Stromal cell of bone marrow (primary cell): ENCODE measurements around the gene HOXB8.

Experiments
- DNase-seq: peaks from one replicate; pipeline ENCODE4 v3.0.0-alpha.2; 2012; ENCODE audit warnings: low read depth

HOXB8 gene

GRCh38 chr17:48615047-48615962, at the start of gene HOXB8:
TSS of gene HOXB8 (minus strand) at chr17:48615292. CDS start at chr17:48614704, 588 bp downstream.
- no peak for DNase-seq

DNA sequence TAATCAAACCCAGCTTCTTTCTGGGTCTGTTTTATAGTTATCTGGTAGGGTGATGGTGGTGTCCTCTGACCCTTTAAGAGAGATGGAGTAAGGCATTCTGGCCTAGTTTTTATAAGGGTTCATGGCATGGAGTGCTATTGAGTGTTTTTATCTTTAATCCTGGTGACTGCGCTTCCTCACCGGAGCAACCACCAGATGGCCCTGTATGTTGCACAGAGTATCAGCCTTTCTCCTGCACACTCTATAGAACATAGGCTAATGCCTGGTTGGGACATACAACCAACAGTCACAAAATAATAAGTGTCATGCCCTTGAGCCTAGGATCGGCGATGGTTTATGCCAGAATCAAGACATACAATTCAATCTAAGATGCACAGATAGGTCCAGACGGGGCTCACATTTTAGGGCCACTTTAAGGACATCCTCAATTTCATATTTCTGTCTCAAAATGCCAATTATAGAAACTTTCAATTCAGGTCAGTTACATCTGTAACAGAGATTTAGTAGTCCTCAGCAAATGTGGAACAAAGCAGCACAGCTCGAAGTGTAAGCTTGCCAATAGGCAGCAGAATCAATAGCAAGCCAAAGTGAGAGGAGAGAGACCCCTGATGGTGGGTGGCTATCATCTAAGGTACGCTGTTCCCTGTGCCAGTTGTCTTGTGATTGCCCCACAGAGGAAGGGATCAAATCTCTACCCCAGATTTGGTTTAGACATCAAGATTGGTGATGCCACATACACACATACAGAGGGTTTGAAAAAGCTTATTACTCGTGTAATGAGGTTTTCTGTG, 48.2 kb upstream of the HOXB8 start:
- DNase-seq = no peak

DNA sequence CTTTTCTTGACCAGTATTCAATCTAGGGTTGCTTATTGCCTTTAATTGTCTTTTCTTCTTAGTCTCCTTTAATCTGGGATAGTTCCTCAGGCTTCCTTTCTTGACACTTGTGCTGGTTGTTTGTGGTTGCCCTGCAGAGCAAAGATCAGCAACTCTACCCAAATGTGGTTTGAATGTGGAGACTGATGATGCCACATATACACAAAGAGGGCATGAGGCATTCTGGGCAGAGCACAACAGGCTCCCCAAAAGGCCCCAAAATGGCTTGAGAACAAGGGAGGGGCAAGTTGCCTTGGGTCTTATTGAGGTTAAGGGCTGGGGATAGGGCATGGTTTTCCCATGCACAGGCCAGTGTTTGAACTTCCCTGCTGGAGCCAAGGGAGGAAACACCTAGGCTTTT, 40.8 kb upstream of the HOXB8 start:
- no peak for DNase-seq

- no peak for DNase-seq
These were observed 34.6 kb upstream of the HOXB8 start for GRCh38 chr17:48649741-48650140.

DNA sequence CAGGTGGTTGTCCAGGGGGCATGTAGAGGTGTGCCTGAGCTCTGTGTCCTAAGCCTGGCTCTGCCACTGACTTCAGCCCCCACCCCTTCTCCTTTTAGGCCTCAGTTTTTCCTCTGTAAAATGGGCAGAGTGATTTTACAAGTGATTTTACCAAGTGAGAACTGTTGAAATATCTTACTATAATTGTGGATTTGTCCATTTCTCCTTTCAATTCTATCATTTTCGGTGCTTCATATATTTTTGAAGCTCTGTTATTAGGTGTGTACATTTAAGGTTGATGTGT, 32.8 kb upstream of the HOXB8 start:
- no peak for DNase-seq

DNA sequence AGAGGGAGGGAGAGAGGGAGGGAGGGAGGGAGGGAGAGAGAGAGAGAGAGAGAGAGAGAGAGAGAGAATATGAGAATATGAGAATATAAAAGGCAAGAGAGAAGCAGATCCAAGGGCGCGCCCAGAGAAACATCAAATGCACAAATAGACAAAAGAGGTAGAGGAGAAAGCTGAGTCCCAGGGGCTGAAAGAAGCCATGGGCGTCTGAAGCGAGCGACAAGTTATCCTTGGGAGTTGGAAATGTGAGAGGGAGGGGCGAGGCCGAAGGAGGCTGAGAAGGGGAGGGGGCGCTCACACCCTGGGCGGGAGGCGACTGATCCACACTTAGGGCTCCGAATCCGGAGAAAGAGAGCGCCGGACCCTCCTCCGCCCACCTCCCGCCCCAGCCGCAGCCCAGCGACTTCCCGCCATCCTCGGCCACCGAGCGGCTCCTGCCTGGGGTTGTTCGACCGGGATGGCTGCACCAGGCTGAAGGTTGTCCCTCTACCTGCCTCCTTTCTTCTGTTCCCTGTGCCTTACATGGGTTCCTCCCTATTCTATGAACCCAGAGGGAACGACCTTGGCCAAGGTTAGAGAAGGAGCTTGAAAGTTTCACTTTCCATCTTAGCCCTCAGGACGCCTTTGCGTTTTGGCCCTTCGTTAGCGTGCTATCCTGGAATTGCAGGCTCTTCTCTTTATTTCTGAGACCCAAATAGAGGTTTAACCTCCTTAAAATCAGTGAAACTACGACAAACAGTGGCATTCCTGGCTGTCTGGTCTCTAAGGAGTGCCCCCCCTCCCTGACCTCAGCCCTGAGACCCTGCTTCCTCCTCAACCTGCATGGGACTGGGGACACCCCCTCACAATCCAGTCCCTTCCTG, 32.2 kb upstream of the HOXB8 start:
- no peak for DNase-seq

DNA sequence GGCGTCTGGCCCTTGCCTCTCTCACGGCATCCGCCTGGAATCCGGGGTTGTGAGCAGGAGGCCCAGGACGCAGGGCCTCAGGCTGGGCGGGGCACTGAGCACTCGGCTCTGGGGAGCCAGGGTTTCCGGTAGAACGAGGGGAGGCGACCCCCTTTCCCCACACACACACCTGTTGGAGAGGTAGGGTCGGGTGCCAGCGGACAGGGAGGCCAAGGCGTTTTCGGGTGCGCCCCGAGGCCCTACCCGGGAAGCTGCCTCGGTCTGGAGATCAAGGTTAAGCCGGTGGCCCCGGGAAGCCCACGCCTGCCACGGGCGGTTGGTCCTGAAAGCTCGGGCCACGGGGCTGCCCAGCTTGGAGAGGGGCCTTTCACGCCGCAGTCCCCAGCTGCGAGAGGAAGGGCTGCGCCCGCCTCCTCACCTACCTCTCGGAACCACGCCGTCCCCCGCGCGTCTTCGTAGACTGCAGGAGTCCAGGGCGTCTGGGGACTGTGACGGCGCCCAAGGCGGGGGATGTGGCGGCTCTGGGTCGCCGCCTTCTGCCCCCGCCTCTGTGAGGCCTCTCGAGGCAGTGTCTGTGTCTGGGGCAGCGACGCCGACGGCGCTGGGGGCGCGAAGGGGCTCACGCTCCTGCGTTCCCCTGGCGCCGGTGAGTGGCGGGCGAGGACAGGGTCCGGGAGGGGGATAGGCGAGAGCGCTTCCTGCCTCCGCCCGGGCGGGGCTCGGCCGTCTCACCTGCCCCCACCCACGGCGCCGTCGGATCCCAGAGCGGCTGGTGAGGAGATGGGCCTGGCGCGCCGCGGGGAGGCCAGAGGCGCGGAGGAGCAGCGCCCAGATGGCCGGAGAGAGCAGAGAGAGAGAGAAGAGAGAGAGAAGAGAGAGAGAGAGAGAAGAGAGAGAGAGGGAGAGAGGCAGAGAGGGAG, 31.4 kb upstream of the HOXB8 start:
- no peak for DNase-seq

DNA sequence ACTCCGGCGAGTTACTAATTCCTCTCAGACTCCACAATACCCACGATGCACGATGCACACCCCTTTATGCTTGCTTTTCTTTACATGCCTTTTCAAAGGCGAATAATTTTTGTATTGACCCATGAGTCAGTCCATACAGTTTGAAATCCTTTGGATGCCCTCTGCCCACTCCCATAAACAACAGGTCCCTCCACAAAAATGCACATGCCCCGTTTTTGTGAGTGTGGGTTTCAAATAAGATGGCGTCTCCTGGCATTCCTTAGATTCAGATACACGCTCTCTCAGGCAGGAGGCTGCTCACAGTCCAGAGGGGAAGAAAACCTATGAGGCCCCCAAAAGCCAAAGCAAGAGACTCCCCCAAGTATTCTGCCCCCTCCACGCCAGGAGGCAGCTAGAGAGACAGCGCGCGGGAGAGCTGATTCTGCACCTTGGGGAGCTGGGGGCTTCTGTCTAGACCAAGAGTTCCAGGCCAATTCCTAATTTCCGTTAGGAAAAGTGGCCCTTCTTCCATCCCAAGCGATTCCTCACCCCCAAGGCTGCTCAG, 30.6 kb upstream of the HOXB8 start:
- DNase-seq = no peak

GRCh38 chr17:48644910-48645557, 29.9 kb upstream of the HOXB8 start:
- no peak for DNase-seq

DNA sequence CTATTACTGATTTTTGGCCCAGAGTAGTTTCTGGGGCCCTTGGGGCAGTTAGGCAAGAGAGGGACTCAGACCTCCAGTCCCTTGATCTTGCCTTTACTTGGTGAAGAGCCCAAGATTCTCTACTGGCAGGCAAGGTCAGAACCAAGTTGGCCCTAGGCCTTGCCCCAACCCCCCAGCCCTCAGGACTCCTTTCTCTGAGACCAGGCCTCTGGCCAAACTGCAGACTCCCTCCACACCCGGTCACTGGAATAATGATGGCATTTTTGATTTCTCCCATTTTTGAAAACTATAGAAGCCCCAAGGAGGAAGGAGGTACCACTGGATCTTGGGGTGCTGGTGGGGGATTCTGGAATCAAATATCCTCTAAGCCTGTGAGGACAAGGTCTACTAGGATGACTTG, 29.1 kb upstream of the HOXB8 start:
- DNase-seq = no peak

DNA sequence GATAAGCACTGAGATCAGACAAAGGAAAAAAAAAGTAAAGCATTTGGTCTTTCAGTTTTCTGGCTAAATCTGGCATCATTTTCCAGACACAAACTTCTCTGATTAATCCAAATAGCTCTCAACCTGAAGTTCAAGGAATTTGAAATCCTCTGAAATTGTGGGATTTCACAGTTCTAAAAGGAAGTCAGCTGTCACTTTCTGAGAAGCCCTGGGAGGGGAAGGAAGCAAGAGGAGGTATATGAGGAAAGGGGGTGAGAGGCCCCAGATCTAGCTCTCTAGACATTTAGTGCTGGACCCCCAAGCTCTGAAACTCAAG, 28.6 kb upstream of the HOXB8 start:
- no peak for DNase-seq

- DNase-seq = no peak
These were observed 28.0 kb upstream of the HOXB8 start for GRCh38 chr17:48642843-48643696.

- no peak for DNase-seq
These were observed 27.2 kb upstream of the HOXB8 start for GRCh38 chr17:48642059-48642842.

DNA sequence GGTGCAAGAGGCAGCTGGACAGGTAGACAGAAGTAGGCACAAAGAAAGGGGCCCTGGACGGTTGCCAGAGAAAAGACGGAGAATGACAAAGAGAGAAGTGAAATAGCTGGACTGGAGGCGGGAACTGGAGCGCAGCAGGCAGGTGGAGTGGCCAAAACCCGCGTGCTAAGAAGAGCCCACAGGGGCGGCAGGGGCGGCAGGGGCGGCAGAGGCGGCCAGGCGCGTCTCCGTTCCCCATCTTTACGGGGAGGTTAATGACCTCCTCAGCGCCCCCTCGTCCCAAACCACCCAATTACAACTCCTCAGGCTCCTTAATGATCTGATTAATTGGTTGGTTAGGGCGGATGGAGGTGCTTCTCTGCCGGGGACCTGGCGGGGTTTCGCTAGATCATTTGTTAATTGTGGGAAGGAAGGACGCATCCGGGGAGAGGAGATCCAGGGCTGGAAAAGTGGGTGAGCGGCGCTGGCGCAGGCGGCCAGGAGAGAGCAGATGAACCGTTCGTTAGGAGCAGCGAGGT, 26.5 kb upstream of the HOXB8 start:
- no peak for DNase-seq

DNA sequence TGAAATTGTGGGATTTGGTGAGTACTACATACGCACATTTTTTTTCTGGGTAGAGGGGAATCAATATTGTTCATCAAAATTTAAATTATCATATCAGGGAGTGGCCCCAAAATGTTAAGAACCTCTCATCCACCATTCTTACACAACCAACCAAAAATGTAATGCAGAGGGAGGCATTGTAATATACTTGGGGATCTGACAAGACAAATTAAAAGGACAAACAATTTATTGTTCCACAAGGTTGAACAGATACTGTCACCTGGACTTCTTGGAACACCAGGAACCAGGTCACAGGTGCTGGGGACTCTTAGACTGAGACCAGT, 25.7 kb upstream of the HOXB8 start:
- no peak for DNase-seq

DNA sequence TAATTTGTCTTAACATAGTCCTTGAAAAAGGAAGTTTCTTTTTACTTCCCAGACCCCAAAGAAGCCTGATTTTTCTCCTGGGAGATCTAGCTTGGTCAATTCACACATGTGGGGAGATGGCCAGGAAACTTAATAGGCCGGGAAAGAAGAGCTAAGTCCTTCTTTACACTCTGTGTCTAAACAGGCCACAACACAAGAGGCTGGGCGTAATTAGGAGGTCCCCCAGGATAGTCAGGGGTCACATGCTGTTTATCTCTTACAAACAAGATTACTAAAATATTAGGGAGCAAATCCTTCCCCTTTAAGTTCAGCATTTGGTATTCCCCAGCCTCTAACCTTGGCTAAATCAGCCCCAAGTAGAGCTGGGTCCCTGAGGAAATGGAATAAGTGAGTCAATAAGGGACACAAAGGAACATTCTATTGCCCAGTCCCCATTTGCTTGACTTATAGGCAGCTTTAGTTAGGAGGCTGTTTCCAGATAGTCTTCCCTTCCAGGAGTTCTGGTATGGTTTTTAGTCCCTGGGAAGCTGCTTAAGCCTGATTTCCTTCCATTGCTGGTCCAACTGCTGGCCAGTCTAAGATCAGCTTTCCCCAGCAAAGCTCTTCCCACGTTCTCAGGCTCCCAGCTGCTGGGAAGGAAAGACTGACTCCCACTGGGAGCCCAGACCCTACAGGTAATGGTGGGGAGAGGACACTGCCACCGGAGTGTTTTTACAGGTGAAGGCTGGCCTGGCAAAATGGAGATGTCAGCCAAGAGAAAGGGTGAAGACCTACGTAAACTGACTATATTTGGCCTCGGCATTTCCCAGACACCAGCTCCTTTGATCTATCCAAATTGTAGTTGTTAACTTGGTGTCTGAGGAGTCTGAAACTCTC, 25.1 kb upstream of the HOXB8 start:
- DNase-seq = no peak

DNA sequence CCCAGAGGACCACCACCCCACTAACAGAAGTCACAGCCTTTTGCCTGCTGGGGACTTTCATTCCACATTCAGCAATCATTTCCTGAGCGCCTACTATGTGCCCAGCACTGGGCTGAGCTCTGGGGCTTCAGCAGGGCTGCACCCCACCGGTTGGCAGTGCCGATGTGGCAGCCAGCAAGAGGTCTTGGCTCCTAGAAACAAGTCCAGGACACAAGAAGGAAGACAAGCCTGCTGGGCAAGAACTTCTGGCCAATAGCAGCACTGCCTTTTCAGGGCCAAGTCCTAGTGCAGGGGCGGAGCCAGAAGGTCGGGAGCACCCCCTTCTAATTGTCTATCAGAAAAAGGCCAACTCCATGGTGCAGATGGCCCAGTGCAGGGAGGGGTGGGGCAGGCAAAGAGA, 24.0 kb upstream of the HOXB8 start:
- DNase-seq = no peak
